Lower leg skin (tissue), 3 donors: ENCODE results near the gene ENOX1.

Source experiments
- CTCF ChIP-seq, 3 donors: fragments of 450-650 bp; IDR thresholded peaks; one replicate each; pipeline ENCODE4 v1.5.1; 2016; ENCODE audit warnings: antibody characterized with exemption in 3 of 3, mild to moderate bottlenecking in 3 of 3, moderate library complexity in 2 of 3
- POLR2A ChIP-seq, 2 donors: fragments of 450-650 bp; IDR thresholded peaks; one replicate each; pipeline ENCODE4 v1.6.1; 2016 to 2017; ENCODE audit warnings: antibody characterized with exemption in 2 of 2, mild to moderate bottlenecking in 1 of 2, moderate library complexity in 1 of 2

GRCh38 chr13:43698009-43698408 lies 88.8 kb downstream of the ENOX1 start:
- TF ChIP-seq POLR2A (IDR thresholded peaks at IDR 0.05) = no peak
- no peak for TF ChIP-seq CTCF (IDR thresholded peaks at IDR 0.05)
